Glutamatergic neuron (in vitro differentiated cells): ENCODE measurements around the gene PALM. TPM values are rescaled to one million over a fixed set of nuclear protein-coding genes. Genes with fewer than 3 reads are reported as not detected.
A peak's percentile ranks its signal among the peaks of the same experiment; 100 is the strongest.

Source experiments
- DNase-seq: peaks from one replicate; pipeline ENCODE4 v3.0.0; 2022
- H3K27ac Mint-ChIP-seq: one replicate; pipeline ENCODE4 v1.8.0; 2020; ENCODE audit warnings: mild to moderate bottlenecking, mixed read lengths, inconsistent platforms; ENCODE audit not compliant: unreplicated experiment
- H3K27me3 Mint-ChIP-seq: one replicate; pipeline ENCODE4 v1.8.0; 2020; ENCODE audit warnings: mild to moderate bottlenecking, moderate library complexity, mixed read lengths, inconsistent platforms; ENCODE audit not compliant: unreplicated experiment
- H3K36me3 Mint-ChIP-seq: one replicate; pipeline ENCODE4 v1.8.0; 2020; ENCODE audit warnings: mild to moderate bottlenecking, mixed read lengths, inconsistent platforms; ENCODE audit not compliant: unreplicated experiment
- H3K4me1 Mint-ChIP-seq: one replicate; pipeline ENCODE4 v1.8.0; 2020; ENCODE audit warnings: mild to moderate bottlenecking, low read depth, mixed read lengths, inconsistent platforms; ENCODE audit not compliant: unreplicated experiment
- H3K4me3 Mint-ChIP-seq: one replicate; pipeline ENCODE4 v1.8.0; 2020; ENCODE audit warnings: mild to moderate bottlenecking, mixed read lengths, inconsistent platforms; ENCODE audit not compliant: unreplicated experiment
- H3K9me3 Mint-ChIP-seq: one replicate; pipeline ENCODE4 v1.8.0; 2020; ENCODE audit warnings: mild to moderate bottlenecking, moderate library complexity, mixed read lengths, inconsistent platforms; ENCODE audit not compliant: unreplicated experiment
- total RNA-seq: library from RNA; stranded (reverse); fragmentation: NEBNext Ultra II Directional; extraction: Animal tissue kit (Norgen Biotek cat#: 25700); gene quantifications from one replicate; pipeline ENCODE4 v1.2.1, GENCODE V29; 2021; ENCODE audit not compliant: unreplicated experiment
- TF ChIP-seq, protein P1 (sequence below): fragments of 200-600 bp; sonication (generic); IDR thresholded peaks from one replicate; pipeline ENCODE4 v1.5.0; 2021; ENCODE audit not compliant: partially characterized antibody, unreplicated experiment

The PALM gene
- total RNA-seq, 1 donor from 2014 or later: 349 TPM

DNA sequence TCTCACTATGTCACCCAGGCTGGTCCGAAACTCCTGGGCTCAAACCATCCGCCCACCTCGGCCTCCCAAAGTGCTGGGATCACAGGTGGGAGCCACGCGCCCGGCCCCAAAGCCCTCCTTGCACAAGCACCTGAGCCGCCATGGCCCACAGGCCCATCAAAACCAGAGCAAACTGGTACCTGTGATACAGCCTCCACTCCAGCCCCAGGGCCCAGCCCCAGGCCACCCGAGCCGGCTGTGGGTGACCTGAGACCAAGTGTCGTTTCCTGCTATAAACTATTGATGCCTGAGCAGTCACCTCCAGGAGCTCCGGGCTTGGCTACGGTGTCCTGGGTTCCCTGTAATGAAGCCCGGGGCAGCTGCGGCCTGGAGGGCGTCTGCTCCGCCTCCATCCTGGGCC lies 78.8 kb downstream of the PALM start:
- Mint-ChIP-seq H3K36me3 (no peaks in the 10 kb centered on the region), H3K27ac (peak overlapping the region; percentile 100), H3K9me3 (peaks cover 18% of the 10 kb centered on the region), H3K27me3 (peaks cover 22% of the 10 kb centered on the region), H3K4me3 (no peak overlapping the region), H3K4me1 (peaks cover 17% of the 10 kb centered on the region)
- no peak for DNase-seq
- TF ChIP-seq, protein P1, sequence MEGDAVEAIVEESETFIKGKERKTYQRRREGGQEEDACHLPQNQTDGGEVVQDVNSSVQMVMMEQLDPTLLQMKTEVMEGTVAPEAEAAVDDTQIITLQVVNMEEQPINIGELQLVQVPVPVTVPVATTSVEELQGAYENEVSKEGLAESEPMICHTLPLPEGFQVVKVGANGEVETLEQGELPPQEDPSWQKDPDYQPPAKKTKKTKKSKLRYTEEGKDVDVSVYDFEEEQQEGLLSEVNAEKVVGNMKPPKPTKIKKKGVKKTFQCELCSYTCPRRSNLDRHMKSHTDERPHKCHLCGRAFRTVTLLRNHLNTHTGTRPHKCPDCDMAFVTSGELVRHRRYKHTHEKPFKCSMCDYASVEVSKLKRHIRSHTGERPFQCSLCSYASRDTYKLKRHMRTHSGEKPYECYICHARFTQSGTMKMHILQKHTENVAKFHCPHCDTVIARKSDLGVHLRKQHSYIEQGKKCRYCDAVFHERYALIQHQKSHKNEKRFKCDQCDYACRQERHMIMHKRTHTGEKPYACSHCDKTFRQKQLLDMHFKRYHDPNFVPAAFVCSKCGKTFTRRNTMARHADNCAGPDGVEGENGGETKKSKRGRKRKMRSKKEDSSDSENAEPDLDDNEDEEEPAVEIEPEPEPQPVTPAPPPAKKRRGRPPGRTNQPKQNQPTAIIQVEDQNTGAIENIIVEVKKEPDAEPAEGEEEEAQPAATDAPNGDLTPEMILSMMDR: no peak

DNA sequence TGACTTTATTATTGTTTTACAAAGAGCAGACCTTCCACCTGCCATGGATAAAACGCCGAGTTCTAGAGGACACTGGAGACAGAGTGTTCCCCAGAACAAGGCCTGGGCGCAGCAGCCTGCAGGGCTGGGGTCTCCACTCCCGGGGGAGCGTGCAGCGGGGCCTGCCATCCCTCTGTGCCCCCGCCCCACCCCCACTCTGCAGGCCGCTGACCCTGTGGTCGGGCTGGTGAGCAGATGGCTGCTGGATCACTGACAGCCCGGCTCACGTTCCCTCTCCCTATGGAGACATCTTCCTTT lies 79.9 kb downstream of the PALM start:
- Mint-ChIP-seq H3K27me3 (peaks cover 19% of the 10 kb centered on the region), H3K27ac (peak overlapping the region; percentile 100), H3K9me3 (peaks cover 18% of the 10 kb centered on the region), H3K4me1 (peaks cover 14% of the 10 kb centered on the region), H3K36me3 (no peaks in the 10 kb centered on the region), H3K4me3 (peak overlapping the region; percentile 80)
- peak; percentile 91 for DNase-seq
- TF ChIP-seq, protein P1: no peak

DNA sequence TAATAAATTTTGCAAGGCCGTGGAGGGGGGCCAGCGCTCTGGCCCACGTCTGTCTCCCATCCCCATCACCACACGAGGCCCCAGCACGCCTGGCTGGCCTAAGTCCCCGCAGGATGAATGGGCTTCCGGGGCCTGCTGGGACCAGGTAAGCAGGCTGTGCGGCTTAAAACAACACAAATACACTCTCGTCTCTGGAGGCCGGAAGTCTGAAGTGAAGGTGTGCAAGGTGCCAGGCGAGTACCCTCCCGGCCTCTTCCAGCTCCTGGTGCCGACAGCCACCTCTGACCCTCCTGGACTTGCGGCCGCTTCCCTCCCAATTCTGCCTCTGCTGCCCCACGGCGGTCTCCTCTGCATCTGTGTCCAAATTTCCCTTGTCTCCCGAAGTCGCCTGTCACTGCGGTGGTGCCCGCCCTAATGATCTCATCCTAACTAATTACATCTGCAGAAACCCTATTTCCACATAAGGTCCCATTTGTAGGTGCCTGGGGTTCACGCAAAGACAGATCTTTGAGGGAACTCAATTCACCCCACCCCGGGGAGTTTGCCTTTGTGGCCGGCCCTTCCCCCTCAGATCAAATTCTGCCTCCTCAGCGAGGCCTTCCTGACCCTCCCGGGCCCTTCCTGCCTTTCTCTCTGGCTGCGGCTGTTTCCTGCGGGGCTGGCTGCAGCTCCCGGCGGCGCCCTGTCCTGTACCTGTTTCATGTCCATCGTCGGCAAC lies 80.4 kb downstream of the PALM start:
- DNase-seq: peak; percentile 76
- Mint-ChIP-seq H3K4me1 (peaks cover 14% of the 10 kb centered on the region), H3K9me3 (peaks cover 18% of the 10 kb centered on the region), H3K4me3 (peak overlapping the region; percentile 80), H3K27ac (peak overlapping the region; percentile 100), H3K27me3 (peaks cover 19% of the 10 kb centered on the region), H3K36me3 (no peaks in the 10 kb centered on the region)
- TF ChIP-seq, protein P1: no peak

DNA sequence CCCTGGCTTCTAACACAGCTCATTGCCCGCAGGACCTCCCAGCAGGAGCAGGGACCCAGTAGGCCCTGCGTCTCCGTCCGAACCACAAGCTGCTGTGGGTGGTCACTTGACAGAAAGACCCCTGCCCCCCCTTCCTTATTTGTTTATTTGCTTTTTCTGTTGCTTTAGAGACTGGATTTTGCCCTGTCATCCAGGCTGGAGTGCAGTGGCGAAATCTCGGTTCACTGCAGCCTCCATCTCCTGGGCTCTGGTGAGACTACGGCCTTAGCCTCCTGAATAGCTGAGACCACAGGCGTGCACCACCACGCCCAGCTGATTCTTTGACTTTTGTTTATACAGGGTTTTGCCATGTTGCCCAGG lies 80.9 kb downstream of the PALM start:
- TF ChIP-seq, protein P1: no peak
- H3K4me1 Mint-ChIP-seq: peaks cover 14% of the 10 kb centered on the region
- no peak for DNase-seq
- H3K9me3 Mint-ChIP-seq: peaks cover 18% of the 10 kb centered on the region
- peak overlapping the region; percentile 80 for H3K4me3 Mint-ChIP-seq
- H3K27me3 Mint-ChIP-seq: peaks cover 19% of the 10 kb centered on the region
- H3K27ac Mint-ChIP-seq: peak overlapping the region; percentile 100
- no peaks in the 10 kb centered on the region for H3K36me3 Mint-ChIP-seq

DNA sequence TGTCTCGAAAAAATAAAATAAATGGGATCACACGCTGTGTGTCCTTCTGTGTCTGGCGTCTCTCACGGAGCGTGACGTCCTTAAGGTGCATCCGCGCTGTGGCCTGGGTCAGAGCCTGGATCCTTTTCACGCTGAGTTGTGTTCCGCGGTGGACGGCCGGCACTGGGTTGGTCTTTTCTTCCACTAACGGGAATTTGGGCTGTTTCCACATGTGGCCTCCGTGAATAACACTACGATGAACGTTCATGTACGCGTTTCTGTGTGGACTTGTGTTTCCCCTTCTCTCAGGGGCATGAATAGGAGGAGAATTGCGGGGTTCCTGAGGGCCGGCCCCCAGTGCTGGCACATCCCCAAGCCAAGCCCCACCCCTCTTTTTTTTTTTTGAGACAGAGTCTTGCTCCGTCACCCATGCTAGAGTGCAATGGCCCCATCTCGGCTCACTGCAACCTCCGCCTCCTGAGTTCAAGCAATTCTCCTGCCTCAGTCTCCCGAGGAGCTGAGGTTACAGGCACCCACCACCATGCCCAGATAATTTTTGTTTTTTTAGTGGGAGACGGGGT lies 82.4 kb downstream of the PALM start:
- Mint-ChIP-seq H3K27me3 (peaks cover 19% of the 10 kb centered on the region), H3K36me3 (no peaks in the 10 kb centered on the region), H3K4me3 (peak overlapping the region; percentile 20), H3K4me1 (peaks cover 15% of the 10 kb centered on the region), H3K9me3 (peaks cover 18% of the 10 kb centered on the region), H3K27ac (peak overlapping the region; percentile 84)
- DNase-seq: no peak
- TF ChIP-seq, protein P1: no peak
